ENCODE measurements around the gene C4orf50. TPM values are rescaled to one million over a fixed set of nuclear protein-coding genes. Genes with fewer than 3 reads are reported as not detected.

C4orf50 gene
- polyA plus RNA-seq, 4 donors: 0.04 to 0.49 TPM; not detected in 2

DNA sequence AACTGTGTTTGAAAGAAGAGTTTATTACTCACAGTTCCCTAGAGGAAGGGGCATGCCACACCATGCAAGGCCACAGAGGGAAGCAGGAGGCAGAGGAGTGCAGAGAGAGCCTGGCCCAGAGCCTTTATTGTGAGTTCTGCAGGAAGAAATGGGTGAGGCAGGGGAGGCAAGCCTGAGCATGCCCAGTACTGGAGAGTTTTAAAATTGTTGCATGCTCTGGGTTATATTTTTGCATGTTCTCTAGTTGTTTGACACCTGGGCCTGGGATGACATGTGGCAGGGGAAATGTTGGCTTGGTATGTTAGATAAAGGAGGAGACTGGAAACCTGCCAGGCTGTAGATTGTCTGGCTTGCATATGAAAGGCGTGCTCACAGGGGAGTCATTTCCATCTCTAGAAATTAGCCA is 105.6 kb downstream of the C4orf50 start:
- FAIRE-seq: no peak
- H3K4me1 ChIP-seq (ENCODE audit: control insufficient read depth in 3 of 3, insufficient read depth in 2 of 3, low read depth in 1 of 3, low read length in 2 of 3): no peaks in the 10 kb centered on the region
- no peaks in the 10 kb centered on the region for H3K27me3 ChIP-seq (ENCODE audit: control insufficient read depth in 3 of 3, insufficient read depth in 3 of 3, low read length in 3 of 3)
- no peaks in the 10 kb centered on the region for H3K9me3 ChIP-seq (ENCODE audit: control insufficient read depth in 2 of 2, insufficient read depth in 1 of 2, low read depth in 1 of 2, low read length in 1 of 2)
- DNase-seq: no peak
- H3K36me3 ChIP-seq (ENCODE audit: control insufficient read depth in 3 of 3, insufficient read depth in 2 of 3, low read depth in 1 of 3, low read length in 3 of 3): no peaks in the 10 kb centered on the region
- no peak overlapping the region for H3K4me3 ChIP-seq (ENCODE audit: low read depth in 1 of 3, low read length in 3 of 3)
- H3K27ac ChIP-seq (ENCODE audit: low read depth in 1 of 3, low read length in 2 of 3): no peak overlapping the region
- 42 to 73% (median 70%) methylated on average over 1 of the region's 1 CpG for WGBS, 3 donors

- H3K4me3 ChIP-seq (ENCODE audit: low read depth in 1 of 3, low read length in 3 of 3): no peak overlapping the region
- no peaks in the 10 kb centered on the region for H3K4me1 ChIP-seq (ENCODE audit: control insufficient read depth in 3 of 3, insufficient read depth in 2 of 3, low read depth in 1 of 3, low read length in 2 of 3)
- 56 to 70% (median 59%) methylated on average over 3 of the region's 3 CpGs for WGBS, 3 donors
- H3K27ac ChIP-seq (ENCODE audit: low read depth in 1 of 3, low read length in 2 of 3): no peak overlapping the region
- H3K27me3 ChIP-seq (ENCODE audit: control insufficient read depth in 3 of 3, insufficient read depth in 3 of 3, low read length in 3 of 3): peaks cover 0 to 2% (median 2%) of the 10 kb centered on the region in 3 donors
- FAIRE-seq: no peak
- H3K36me3 ChIP-seq (ENCODE audit: control insufficient read depth in 3 of 3, insufficient read depth in 2 of 3, low read depth in 1 of 3, low read length in 3 of 3): no peaks in the 10 kb centered on the region
- no peaks in the 10 kb centered on the region for H3K9me3 ChIP-seq (ENCODE audit: control insufficient read depth in 2 of 2, insufficient read depth in 1 of 2, low read depth in 1 of 2, low read length in 1 of 2)
- no peak for DNase-seq
Observed at GRCh38 chr4:5908876-5909427, 109.3 kb downstream of the C4orf50 start.

DNA sequence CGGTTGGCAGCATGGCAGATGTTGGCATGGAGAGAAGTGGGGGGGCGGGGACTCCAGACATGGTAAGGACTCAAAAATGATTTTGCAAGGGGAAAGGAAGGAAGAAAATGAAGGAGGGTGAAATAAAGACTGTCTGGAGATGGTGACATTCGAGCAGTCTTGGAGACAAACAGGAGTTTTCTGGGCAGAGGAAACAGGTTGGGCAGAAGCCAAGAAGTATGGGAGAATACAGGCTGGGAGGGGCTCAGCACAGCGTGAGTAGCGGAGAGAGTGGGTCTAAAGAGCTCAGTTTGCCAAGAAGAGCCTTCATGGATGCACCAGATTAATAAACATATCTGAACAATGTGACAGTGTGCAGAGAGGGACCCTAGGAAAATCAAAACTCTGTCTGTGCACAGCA is 112.0 kb downstream of the C4orf50 start:
- no peak for DNase-seq
- FAIRE-seq: no peak
- peaks cover 0 to 2% (median 2%) of the 10 kb centered on the region in 3 donors for H3K27me3 ChIP-seq (ENCODE audit: control insufficient read depth in 3 of 3, insufficient read depth in 3 of 3, low read length in 3 of 3)
- H3K9me3 ChIP-seq (ENCODE audit: control insufficient read depth in 2 of 2, insufficient read depth in 1 of 2, low read depth in 1 of 2, low read length in 1 of 2): no peaks in the 10 kb centered on the region
- 21 to 25% (median 22%) methylated on average over 5 of the region's 5 CpGs for WGBS, 3 donors
- H3K27ac ChIP-seq (ENCODE audit: low read depth in 1 of 3, low read length in 2 of 3): no peak overlapping the region
- no peaks in the 10 kb centered on the region for H3K4me1 ChIP-seq (ENCODE audit: control insufficient read depth in 3 of 3, insufficient read depth in 2 of 3, low read depth in 1 of 3, low read length in 2 of 3)
- no peak overlapping the region for H3K4me3 ChIP-seq (ENCODE audit: low read depth in 1 of 3, low read length in 3 of 3)
- no peaks in the 10 kb centered on the region for H3K36me3 ChIP-seq (ENCODE audit: control insufficient read depth in 3 of 3, insufficient read depth in 2 of 3, low read depth in 1 of 3, low read length in 3 of 3)

- FAIRE-seq (no peak), DNase-seq (no peak)
- no peak overlapping the region for H3K27ac ChIP-seq (ENCODE audit: low read depth in 1 of 3, low read length in 2 of 3)
- no peaks in the 10 kb centered on the region for H3K4me1 ChIP-seq (ENCODE audit: control insufficient read depth in 3 of 3, insufficient read depth in 2 of 3, low read depth in 1 of 3, low read length in 2 of 3)
- WGBS, 3 donors: 9 to 12% (median 10%) methylated on average over 8 of the region's 8 CpGs
- peaks cover 0 to 2% (median 2%) of the 10 kb centered on the region in 3 donors for H3K27me3 ChIP-seq (ENCODE audit: control insufficient read depth in 3 of 3, insufficient read depth in 3 of 3, low read length in 3 of 3)
- no peak overlapping the region for H3K4me3 ChIP-seq (ENCODE audit: low read depth in 1 of 3, low read length in 3 of 3)
- no peaks in the 10 kb centered on the region for H3K9me3 ChIP-seq (ENCODE audit: control insufficient read depth in 2 of 2, insufficient read depth in 1 of 2, low read depth in 1 of 2, low read length in 1 of 2)
- no peaks in the 10 kb centered on the region for H3K36me3 ChIP-seq (ENCODE audit: control insufficient read depth in 3 of 3, insufficient read depth in 2 of 3, low read depth in 1 of 3, low read length in 3 of 3)
Observed at GRCh38 chr4:5905714-5906113, 112.5 kb downstream of the C4orf50 start.

DNA sequence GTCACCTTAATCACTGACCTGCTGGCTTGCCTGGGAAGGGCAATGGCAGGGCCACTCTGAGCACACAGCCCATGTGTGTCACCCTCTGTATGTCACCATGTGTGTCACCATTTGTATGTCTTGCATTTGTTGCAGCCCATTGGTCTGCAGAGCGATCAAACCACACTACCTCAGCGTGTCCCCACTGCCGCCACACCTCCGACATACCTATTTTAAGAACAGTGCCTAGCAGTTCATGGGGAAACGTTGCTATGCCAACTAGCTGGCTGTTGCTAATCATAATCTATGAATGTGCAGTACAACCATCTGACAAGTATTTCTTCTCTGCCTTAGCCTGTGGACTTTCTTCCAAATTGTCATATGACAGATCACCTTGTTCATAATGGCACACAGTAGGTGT is 117.4 kb downstream of the C4orf50 start:
- no peak overlapping the region for H3K27ac ChIP-seq (ENCODE audit: low read depth in 1 of 3, low read length in 2 of 3)
- no peak for DNase-seq
- H3K4me3 ChIP-seq (ENCODE audit: low read depth in 1 of 3, low read length in 3 of 3): no peak overlapping the region
- H3K27me3 ChIP-seq (ENCODE audit: control insufficient read depth in 3 of 3, insufficient read depth in 3 of 3, low read length in 3 of 3): peaks cover 0 to 7% (median 5%) of the 10 kb centered on the region in 3 donors
- no peaks in the 10 kb centered on the region for H3K9me3 ChIP-seq (ENCODE audit: control insufficient read depth in 2 of 2, insufficient read depth in 1 of 2, low read depth in 1 of 2, low read length in 1 of 2)
- H3K36me3 ChIP-seq (ENCODE audit: control insufficient read depth in 3 of 3, insufficient read depth in 2 of 3, low read depth in 1 of 3, low read length in 3 of 3): no peaks in the 10 kb centered on the region
- H3K4me1 ChIP-seq (ENCODE audit: control insufficient read depth in 3 of 3, insufficient read depth in 2 of 3, low read depth in 1 of 3, low read length in 2 of 3): no peaks in the 10 kb centered on the region
- 69 to 75% (median 73%) methylated on average over 5 of the region's 5 CpGs for WGBS, 3 donors
- FAIRE-seq: no peak

DNA sequence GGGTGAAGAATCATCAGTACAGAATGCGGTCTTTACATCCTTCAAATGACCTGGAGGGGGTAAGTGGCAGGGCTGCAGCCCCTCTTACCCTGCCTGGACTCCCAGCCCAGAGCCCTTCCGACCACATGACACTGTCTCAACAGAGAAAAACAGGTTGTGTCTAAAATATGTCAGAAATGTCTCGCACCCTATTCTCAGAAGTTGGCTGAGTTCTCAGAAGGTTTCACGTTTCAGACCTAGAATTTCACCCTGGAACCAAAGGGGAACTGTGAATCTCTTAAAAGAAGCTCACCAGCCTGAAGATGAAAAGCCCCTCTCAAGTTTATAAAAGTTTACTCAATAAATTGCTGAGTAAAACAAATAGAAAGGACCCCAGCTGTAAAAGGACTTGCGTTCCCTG is 118.3 kb downstream of the C4orf50 start:
- Histone ChIP-seq H3K4me1 (ENCODE audit: control insufficient read depth in 3 of 3, insufficient read depth in 2 of 3, low read depth in 1 of 3, low read length in 2 of 3) (no peaks in the 10 kb centered on the region), H3K4me3 (ENCODE audit: low read depth in 1 of 3, low read length in 3 of 3) (no peak overlapping the region), H3K27me3 (ENCODE audit: control insufficient read depth in 3 of 3, insufficient read depth in 3 of 3, low read length in 3 of 3) (peaks cover 0 to 7% (median 5%) of the 10 kb centered on the region in 3 donors), H3K9me3 (ENCODE audit: control insufficient read depth in 2 of 2, insufficient read depth in 1 of 2, low read depth in 1 of 2, low read length in 1 of 2) (no peaks in the 10 kb centered on the region), H3K36me3 (ENCODE audit: control insufficient read depth in 3 of 3, insufficient read depth in 2 of 3, low read depth in 1 of 3, low read length in 3 of 3) (no peaks in the 10 kb centered on the region), H3K27ac (ENCODE audit: low read depth in 1 of 3, low read length in 2 of 3) (no peak overlapping the region)
- DNase-seq (no peak), FAIRE-seq (no peak)
- 58 to 62% (median 60%) methylated on average over 5 of the region's 5 CpGs for WGBS, 3 donors

- DNase-seq: no peak
- WGBS, 3 donors: 87 to 94% (median 91%) methylated on average over 1 of the region's 1 CpG
- no peak overlapping the region for H3K27ac ChIP-seq (ENCODE audit: low read depth in 1 of 3, low read length in 2 of 3)
- H3K4me3 ChIP-seq (ENCODE audit: low read depth in 1 of 3, low read length in 3 of 3): no peak overlapping the region
- H3K9me3 ChIP-seq (ENCODE audit: control insufficient read depth in 2 of 2, insufficient read depth in 1 of 2, low read depth in 1 of 2, low read length in 1 of 2): no peaks in the 10 kb centered on the region
- H3K27me3 ChIP-seq (ENCODE audit: control insufficient read depth in 3 of 3, insufficient read depth in 3 of 3, low read length in 3 of 3): peaks cover 0 to 8% (median 7%) of the 10 kb centered on the region in 3 donors
- no peak for FAIRE-seq
- no peaks in the 10 kb centered on the region for H3K36me3 ChIP-seq (ENCODE audit: control insufficient read depth in 3 of 3, insufficient read depth in 2 of 3, low read depth in 1 of 3, low read length in 3 of 3)
- H3K4me1 ChIP-seq (ENCODE audit: control insufficient read depth in 3 of 3, insufficient read depth in 2 of 3, low read depth in 1 of 3, low read length in 2 of 3): no peaks in the 10 kb centered on the region
Observed at GRCh38 chr4:5899396-5899795, 118.8 kb downstream of the C4orf50 start.

DNA sequence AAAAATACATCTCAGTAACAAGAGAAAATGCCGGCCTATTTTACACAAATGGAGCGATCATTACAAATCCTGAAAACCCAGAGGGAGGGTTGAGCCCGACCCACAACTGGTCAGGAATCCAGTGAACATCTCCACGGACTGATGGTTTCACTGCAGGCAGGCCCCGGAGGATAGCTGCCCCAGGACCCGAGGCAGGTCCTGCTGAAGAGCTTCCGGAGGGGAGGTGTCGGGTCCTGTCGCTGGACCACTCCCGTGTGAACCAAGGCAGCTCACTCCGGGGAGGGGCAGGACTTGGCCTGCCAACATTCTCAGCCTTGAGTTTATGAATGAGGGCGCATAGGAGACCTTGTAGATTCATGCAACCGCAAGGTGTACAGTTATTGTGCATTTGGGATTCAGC is 120.6 kb downstream of the C4orf50 start:
- no peaks in the 10 kb centered on the region for H3K4me1 ChIP-seq (ENCODE audit: control insufficient read depth in 3 of 3, insufficient read depth in 2 of 3, low read depth in 1 of 3, low read length in 2 of 3)
- WGBS, 3 donors: 83 to 84% (median 84%) methylated on average over 13 of the region's 13 CpGs
- FAIRE-seq: no peak
- DNase-seq: no peak
- no peak overlapping the region for H3K4me3 ChIP-seq (ENCODE audit: low read depth in 1 of 3, low read length in 3 of 3)
- H3K27me3 ChIP-seq (ENCODE audit: control insufficient read depth in 3 of 3, insufficient read depth in 3 of 3, low read length in 3 of 3): peaks cover 0 to 20% (median 19%) of the 10 kb centered on the region in 3 donors
- H3K9me3 ChIP-seq (ENCODE audit: control insufficient read depth in 2 of 2, insufficient read depth in 1 of 2, low read depth in 1 of 2, low read length in 1 of 2): no peaks in the 10 kb centered on the region
- no peaks in the 10 kb centered on the region for H3K36me3 ChIP-seq (ENCODE audit: control insufficient read depth in 3 of 3, insufficient read depth in 2 of 3, low read depth in 1 of 3, low read length in 3 of 3)
- H3K27ac ChIP-seq (ENCODE audit: low read depth in 1 of 3, low read length in 2 of 3): no peak overlapping the region

DNA sequence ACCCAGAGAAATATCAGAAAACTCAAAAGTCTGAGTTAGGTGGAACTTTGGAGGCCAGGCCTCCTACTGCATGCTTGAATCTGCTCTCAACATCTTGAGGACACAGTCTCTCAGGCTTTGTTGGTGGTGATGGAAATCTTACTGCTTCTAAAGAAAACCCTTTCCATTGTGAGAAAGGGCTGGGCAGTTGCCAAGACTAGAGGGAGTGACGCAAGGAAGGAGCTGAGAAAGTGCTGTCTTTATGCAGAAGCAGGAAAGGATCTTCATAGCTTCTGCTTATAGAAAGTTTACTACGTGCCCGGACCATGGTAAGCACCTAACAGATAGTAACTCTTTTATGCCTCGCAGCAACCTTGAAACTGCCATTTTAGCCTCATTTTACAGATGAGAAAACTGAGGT is 122.9 kb downstream of the C4orf50 start:
- H3K4me3 ChIP-seq (ENCODE audit: low read depth in 1 of 3, low read length in 3 of 3): no peak overlapping the region
- no peak overlapping the region for H3K27ac ChIP-seq (ENCODE audit: low read depth in 1 of 3, low read length in 2 of 3)
- 65 to 73% (median 65%) methylated on average over 4 of the region's 4 CpGs for WGBS, 3 donors
- FAIRE-seq (no peak), DNase-seq (no peak)
- no peaks in the 10 kb centered on the region for H3K36me3 ChIP-seq (ENCODE audit: control insufficient read depth in 3 of 3, insufficient read depth in 2 of 3, low read depth in 1 of 3, low read length in 3 of 3)
- no peaks in the 10 kb centered on the region for H3K9me3 ChIP-seq (ENCODE audit: control insufficient read depth in 2 of 2, insufficient read depth in 1 of 2, low read depth in 1 of 2, low read length in 1 of 2)
- no peaks in the 10 kb centered on the region for H3K4me1 ChIP-seq (ENCODE audit: control insufficient read depth in 3 of 3, insufficient read depth in 2 of 3, low read depth in 1 of 3, low read length in 2 of 3)
- peaks cover 12 to 40% (median 37%) of the 10 kb centered on the region in 3 donors for H3K27me3 ChIP-seq (ENCODE audit: control insufficient read depth in 3 of 3, insufficient read depth in 3 of 3, low read length in 3 of 3)
